Kidney (tissue), 14 donors: Measurements from ENCODE around the gene BEX3. TPM values are rescaled to one million over a fixed set of nuclear protein-coding genes. Genes with fewer than 3 reads are reported as not detected.

Source experiments
- DNase-seq, 5 donors: peaks; one replicate each; pipeline ENCODE4 v3.0.0-alpha.2; 2013 to 2020
- FAIRE-seq: peaks from 2 replicates; lab custom pipeline; 2012; peaks lifted over from hg19 to GRCh38; lab: Jason Lieb, UNC
- H3K27ac ChIP-seq, 2 donors: one replicate each; pipeline ENCODE4 v1.7.0; 2013; ENCODE audit warnings: low read depth in 2 of 2, low read length in 2 of 2, inconsistent platforms in 1 of 2
- H3K27me3 ChIP-seq: one replicate; pipeline ENCODE4 v1.7.1; 2013; ENCODE audit warnings: low read length, inconsistent platforms; ENCODE audit not compliant: control insufficient read depth, insufficient read depth
- H3K36me3 ChIP-seq, 3 donors: one replicate each; pipeline versions ENCODE4 v1.7.0 to v1.7.1; 2013; ENCODE audit warnings: low read length in 3 of 3, control low read depth in 1 of 3, inconsistent platforms in 1 of 3; ENCODE audit not compliant: insufficient read depth in 3 of 3, control insufficient read depth in 2 of 3
- H3K4me1 ChIP-seq, 3 donors: one replicate each; pipeline versions ENCODE4 v1.7.0 to v1.7.1; 2013; ENCODE audit warnings: low read length in 3 of 3, inconsistent platforms in 1 of 3, low read depth in 1 of 3; ENCODE audit not compliant: control insufficient read depth in 2 of 3, insufficient read depth in 2 of 3
- H3K4me3 ChIP-seq, 3 donors: one replicate each; pipeline versions ENCODE4 v1.7.0 to v1.8.1; 2013; ENCODE audit warnings: low read length in 3 of 3, control low read depth in 1 of 3, inconsistent platforms in 1 of 3
- H3K9ac ChIP-seq, 3 donors: one replicate each; pipeline versions ENCODE4 v1.7.0 to v1.7.1; 2013; ENCODE audit warnings: low read length in 3 of 3, control low read depth in 1 of 3, inconsistent platforms in 1 of 3
- H3K9me3 ChIP-seq, 3 donors: one replicate each; pipeline versions ENCODE4 v1.7.0 to v1.7.1; 2013; ENCODE audit warnings: low read length in 3 of 3, control low read depth in 1 of 3, inconsistent platforms in 1 of 3; ENCODE audit not compliant: control insufficient read depth in 2 of 3, insufficient read depth in 1 of 3
- intact Hi-C: fragments of 100-400 bp; cut with DNase I; formaldehyde crosslinking; loops from one replicate; pipeline ENCODE4 v1.11.1; 2022
- polyA plus RNA-seq: library from polyadenylated mRNA; stranded (reverse); fragments of 350-450 nt; fragmentation: Illumina TruSeq; extraction: RNeasy Lipid Tissue Mini Kit (QIAGEN cat#74804); gene quantifications from one replicate; pipeline ENCODE4 v1.2.3, GENCODE V29; 2014; ENCODE audit warnings: low read depth, low replicate concordance; ENCODE audit not compliant: insufficient read depth
- total RNA-seq: library from RNA; stranded (reverse); fragmentation: NEBNext Ultra II Directional; extraction: Animal tissue kit (Norgen Biotek cat#: 25700); gene quantifications from one replicate; pipeline ENCODE4 v1.2.1, GENCODE V29; 2021
- TF ChIP-seq, protein P1 (sequence below): IDR thresholded peaks from 3 replicates; pipeline ENCODE4 v1.5.1; 2012; ENCODE audit warnings: mild to moderate bottlenecking, moderate library complexity, borderline replicate concordance; ENCODE audit not compliant: insufficient read depth; ENCODE audit errors: extremely low read depth
- donor health status: control.
- donor health status: control.
- donor health status: control.
- donor health status: control.
- donor health status: control.
- donor health status: DM: yes; HTN: yes; CAD: no.
- donor health status: Normal renal cell carcinoma (clear cell type).

BEX3 gene
- total and polyA plus RNA-seq, 2 donors from 2014 or later: 131 to 458 TPM

DNA sequence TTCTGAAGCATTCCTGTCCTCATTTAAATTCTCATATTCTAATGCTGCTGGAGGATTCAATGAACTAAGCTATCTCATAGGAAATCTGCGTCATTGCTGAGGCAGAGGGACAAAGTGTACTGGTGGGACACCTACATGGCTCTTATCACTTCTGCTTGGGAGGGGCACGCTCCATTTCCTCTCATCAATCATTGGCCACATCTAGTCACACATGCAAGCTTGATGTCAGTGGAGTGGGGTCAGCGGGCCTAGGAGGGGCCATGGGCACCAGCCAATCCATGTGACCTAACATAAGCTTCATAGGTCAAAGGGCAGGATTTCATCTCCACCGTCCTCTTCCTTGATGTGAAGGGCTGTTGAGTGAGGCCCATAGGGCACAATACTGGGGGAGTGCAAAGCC, 21.4 kb downstream of the BEX3 start:
- Histone ChIP-seq H3K27ac (no peak overlapping the region), H3K36me3 (no peaks in the 10 kb centered on the region), H3K9me3 (no peaks in the 10 kb centered on the region), H3K9ac (no peak overlapping the region), H3K4me1 (no peaks in the 10 kb centered on the region), H3K27me3 (no peaks in the 10 kb centered on the region), H3K4me3 (no peak overlapping the region)
- FAIRE-seq (no peak), DNase-seq (no peak)
- intact Hi-C loops: no loop called here
- TF ChIP-seq, protein P1, sequence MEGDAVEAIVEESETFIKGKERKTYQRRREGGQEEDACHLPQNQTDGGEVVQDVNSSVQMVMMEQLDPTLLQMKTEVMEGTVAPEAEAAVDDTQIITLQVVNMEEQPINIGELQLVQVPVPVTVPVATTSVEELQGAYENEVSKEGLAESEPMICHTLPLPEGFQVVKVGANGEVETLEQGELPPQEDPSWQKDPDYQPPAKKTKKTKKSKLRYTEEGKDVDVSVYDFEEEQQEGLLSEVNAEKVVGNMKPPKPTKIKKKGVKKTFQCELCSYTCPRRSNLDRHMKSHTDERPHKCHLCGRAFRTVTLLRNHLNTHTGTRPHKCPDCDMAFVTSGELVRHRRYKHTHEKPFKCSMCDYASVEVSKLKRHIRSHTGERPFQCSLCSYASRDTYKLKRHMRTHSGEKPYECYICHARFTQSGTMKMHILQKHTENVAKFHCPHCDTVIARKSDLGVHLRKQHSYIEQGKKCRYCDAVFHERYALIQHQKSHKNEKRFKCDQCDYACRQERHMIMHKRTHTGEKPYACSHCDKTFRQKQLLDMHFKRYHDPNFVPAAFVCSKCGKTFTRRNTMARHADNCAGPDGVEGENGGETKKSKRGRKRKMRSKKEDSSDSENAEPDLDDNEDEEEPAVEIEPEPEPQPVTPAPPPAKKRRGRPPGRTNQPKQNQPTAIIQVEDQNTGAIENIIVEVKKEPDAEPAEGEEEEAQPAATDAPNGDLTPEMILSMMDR: no peak

DNA sequence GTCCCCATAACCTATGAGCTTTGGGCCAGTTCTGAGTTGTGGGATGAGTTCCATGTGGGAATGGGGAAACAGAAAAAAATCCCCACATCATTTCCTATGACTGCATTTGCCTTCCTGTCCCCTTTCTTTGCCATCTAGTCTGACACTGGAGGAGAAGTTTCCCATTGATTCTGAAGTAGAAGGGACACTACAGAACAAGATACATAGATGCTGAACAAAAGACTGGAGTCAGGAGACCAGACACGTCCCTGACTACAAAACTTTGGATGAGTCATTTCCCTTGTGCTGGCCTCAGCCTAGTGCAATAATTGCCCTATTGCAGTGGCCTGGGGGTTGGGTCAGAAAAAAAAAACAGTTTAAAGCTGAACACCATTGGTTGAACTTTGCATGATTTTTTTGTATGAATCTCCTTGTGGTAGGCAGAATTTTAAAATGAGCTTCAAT, 22.1 kb downstream of the BEX3 start:
- intact Hi-C loops: no loop called here
- Histone ChIP-seq H3K9ac (no peak overlapping the region), H3K27ac (no peak overlapping the region), H3K4me1 (no peaks in the 10 kb centered on the region), H3K9me3 (no peaks in the 10 kb centered on the region), H3K27me3 (no peaks in the 10 kb centered on the region), H3K36me3 (no peaks in the 10 kb centered on the region), H3K4me3 (no peak overlapping the region)
- no peak for FAIRE-seq
- TF ChIP-seq, protein P1: no peak
- DNase-seq: no peak

DNA sequence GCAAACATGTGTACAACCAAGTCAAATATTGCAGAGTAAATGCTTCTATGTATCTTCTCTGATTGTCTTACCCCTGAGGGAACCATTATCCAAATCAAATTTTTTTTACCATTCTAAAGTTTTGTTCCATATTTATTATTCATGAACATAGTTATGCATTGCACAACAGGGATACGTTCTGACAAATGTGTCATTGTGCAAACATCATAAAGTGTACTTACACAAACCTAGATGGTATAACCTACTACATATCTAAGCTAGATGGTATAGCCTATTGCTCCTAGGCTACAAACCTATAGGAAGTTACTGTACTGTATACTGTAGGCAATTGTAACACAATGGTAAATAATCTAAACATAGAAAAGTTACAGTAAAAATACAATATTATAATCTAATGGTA, 23.4 kb downstream of the BEX3 start:
- Histone ChIP-seq H3K4me1 (peaks cover 0 to 2% (median 0%) of the 10 kb centered on the region in 3 donors), H3K27ac (no peak overlapping the region), H3K9me3 (no peaks in the 10 kb centered on the region), H3K9ac (no peak overlapping the region), H3K27me3 (no peaks in the 10 kb centered on the region), H3K4me3 (no peak overlapping the region), H3K36me3 (no peaks in the 10 kb centered on the region)
- no peak for FAIRE-seq
- intact Hi-C loops: no loop called here
- TF ChIP-seq, protein P1: no peak
- no peak for DNase-seq

DNA sequence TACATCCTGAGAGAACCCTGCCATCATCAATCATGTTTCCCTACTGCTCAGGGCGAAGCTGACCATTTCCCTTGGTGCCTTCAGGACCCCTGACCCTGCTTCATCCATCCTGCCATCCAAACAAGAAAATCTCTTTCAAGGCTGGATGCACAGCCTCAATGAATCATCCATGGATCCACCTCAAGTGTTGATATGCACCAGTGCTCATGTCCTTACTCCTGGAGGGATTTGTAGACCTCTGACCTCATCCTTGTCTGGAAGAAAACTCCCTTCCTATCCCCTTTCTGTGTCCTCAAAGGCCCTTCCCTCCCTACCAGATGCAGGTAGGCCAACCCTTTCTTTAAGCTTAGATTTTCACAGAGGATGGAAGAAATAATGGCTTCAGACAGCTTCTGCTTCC, 24.6 kb downstream of the BEX3 start:
- no peak for FAIRE-seq
- TF ChIP-seq, protein P1: no peak
- intact Hi-C loops: no loop called here

More for the DNA sequence above, 24.6 kb downstream of the BEX3 start:
- H3K9ac ChIP-seq: no peak overlapping the region
- H3K36me3 ChIP-seq: no peaks in the 10 kb centered on the region
- no peaks in the 10 kb centered on the region for H3K9me3 ChIP-seq
- H3K4me1 ChIP-seq: peaks cover 0 to 2% (median 0%) of the 10 kb centered on the region in 3 donors
- no peaks in the 10 kb centered on the region for H3K27me3 ChIP-seq
- peak in 2 of 5 donors; percentile 21 to 38 for DNase-seq
- no peak overlapping the region for H3K27ac ChIP-seq
- H3K4me3 ChIP-seq: no peak overlapping the region
